KBM-7 (cell line): ENCODE results near the gene VAPA.
A peak's percentile ranks its signal among the peaks of the same experiment; 100 is the strongest.

ENCODE experiments used
- DNase-seq: peaks from one replicate; pipeline ENCODE4 v3.0.0-alpha.2; 2015
- in situ Hi-C: fragments of 300-500 bp; cut with MboI; formaldehyde crosslinking; loops from 2 replicates; pipeline ENCODE4 v1.14.3; 2020; ENCODE audit warnings: low sequenced_read_pairs, low pct_unique_long_range_greater_than_20kb, mixed read lengths

Gene VAPA

DNA sequence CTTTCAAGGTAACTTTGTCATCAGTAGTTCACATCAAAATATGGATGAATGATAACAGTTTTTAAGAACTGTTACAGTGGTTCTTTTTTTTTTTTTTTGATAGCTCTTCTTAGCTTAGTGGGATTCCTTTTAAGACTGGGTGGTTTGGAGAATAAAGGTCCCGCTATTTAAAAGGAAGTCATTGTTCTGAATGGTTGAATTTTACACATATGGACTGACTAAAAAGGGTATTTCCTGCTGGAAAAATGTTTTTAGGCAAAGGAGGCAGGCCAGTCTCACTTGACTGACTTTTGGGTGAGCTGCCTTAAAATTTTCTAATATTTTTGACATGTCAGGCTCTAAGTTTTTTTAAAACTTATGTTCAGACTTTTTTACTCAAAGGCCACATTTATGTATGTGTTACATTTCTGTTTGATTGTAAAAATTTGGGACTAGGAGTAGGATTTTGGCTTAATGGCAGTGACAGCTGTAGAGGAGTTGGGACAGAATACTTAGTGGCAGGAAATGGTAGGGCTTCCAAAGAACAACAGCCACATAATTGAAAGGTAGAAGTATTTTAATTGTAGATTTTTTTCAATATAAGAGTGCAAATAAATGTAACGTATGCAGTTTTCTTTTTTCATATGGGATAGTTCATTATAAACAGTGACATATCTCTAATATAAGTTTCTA is 13.7 kb downstream of the VAPA start:
- no peak for DNase-seq
- in situ Hi-C loops = no loop called here

DNA sequence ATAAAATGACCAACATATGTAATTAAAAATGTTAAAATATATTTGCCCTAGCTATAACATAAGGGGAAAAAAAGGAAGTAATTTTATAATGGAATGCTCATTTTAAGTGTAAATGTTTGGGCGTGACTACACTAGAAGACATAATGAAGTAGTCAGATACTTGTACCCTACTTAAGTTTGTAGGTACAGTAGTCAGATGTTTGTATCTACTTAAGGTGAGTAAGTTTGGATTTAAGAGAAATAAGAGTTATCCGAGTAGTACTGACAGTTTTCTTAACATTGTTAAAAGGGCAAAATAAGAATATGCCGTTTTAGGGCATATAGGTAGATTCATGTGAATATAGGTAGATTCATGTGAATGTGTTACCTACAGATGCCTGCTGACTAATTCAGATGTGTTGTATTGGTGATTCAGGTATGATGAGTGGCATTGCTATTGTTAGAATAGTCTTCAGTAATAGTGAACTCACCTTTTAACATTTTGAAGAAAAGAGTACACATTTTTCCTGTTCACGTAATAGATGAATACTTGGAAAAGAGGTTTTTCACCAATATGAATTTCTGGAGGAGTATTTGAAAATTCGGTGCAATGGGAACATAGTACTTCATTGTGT is 14.9 kb downstream of the VAPA start:
- DNase-seq = no peak
- in situ Hi-C loops = no loop called here

DNA sequence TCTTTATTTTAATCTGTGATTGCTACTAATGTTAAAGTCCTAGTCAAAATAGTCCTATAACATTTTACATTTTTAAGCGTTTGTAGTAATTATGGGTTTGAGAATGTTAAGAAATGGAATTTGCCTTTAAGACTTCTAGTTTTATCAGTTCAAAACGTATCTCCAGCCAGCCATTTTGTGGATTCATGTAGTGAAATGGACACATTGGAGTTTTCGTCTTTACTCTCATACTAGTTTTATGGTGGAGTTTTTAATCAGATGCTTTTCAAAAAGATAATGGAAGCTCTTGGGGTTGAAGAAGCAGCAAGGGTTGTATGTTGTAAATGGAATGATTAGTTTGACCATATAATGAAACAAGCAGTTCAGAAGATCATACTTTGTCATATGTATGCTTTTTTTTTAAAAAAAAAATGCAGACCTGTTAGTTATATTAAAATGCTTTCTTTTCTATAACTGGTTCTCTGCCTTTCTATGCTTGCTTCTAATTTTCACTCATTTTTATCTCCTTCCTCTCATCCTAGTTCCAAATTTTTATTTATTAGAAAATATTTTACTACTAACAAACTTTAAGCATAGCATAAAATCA is 16.6 kb downstream of the VAPA start:
- in situ Hi-C loops = no loop called here

DNA sequence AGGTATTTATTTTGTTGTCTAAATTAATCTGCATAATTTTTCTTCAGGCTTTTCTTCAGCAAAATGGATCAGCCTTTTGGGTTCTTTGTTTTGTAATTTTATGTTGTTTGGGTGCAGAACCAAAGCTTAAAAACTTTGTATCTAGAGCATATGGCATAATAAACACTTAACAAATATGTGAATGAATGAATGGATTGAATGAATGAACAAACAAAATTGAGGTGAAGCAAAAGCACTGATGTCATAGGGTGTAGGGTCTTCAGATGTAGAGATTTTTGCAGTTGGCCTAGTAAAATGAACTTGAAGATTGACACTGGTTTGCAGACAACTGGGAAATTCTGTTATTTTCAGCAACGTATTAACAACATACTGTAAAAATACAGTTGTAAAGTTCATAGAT is 17.3 kb downstream of the VAPA start:
- DNase-seq = no peak
- in situ Hi-C loops = no loop called here

More for the DNA sequence above, 16.6 kb downstream of the VAPA start:
- DNase-seq = no peak

DNA sequence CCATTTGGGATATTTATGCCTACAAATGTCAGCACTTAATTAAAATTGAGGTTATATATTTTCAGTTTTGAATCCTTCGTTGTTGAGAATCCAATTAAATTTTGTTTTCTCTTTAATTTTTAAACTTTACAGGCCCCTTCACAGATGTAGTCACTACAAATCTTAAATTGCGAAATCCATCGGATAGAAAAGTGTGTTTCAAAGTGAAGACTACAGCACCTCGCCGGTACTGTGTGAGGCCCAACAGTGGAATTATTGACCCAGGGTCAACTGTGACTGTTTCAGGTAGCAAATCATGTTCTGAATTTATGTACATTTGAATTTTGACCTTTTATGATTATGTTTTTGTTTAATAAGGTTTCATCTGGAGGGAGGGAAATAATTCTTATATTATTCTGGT is 17.9 kb downstream of the VAPA start:
- in situ Hi-C loops = no loop called here
- no peak for DNase-seq

DNA sequence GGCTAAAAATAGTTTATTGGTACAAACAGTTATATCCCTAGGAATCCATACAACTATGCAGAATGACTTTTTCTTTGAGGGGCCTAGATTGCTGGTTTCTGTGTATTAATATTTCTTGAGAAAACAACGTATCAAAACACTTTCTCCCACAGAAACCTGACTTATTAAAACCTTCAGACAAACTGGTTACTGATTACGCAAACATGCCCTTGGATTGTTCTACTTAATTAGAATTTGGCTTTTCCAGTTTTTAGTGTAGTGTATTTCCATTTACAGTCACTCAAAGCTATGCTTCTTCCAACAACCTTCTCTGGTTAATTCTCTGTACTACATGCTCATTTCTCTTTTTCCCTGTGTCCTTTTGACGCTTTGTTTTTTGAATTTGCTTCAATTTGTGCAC is 20.0 kb downstream of the VAPA start:
- in situ Hi-C loops = no loop called here
- no peak for DNase-seq

DNA sequence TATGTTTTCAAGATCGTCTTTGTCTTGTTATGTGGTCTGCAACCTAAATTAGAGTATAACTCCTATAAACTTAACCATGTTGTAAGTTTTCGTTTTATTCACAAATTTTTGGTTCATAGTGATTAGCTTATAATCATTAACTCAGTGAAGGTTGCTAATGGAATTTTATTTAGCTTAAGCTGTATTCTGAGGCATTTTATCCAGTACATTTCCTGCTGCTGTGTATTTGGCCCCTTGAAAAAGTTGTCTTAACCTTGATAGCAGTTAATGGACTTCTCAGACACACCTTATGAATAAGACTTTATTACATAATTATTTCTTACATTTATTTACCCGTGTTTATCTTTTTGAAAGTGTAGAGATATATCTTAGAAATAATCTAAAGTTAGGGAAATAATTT is 20.5 kb downstream of the VAPA start:
- DNase-seq = no peak
- in situ Hi-C loops = no loop called here

DNA sequence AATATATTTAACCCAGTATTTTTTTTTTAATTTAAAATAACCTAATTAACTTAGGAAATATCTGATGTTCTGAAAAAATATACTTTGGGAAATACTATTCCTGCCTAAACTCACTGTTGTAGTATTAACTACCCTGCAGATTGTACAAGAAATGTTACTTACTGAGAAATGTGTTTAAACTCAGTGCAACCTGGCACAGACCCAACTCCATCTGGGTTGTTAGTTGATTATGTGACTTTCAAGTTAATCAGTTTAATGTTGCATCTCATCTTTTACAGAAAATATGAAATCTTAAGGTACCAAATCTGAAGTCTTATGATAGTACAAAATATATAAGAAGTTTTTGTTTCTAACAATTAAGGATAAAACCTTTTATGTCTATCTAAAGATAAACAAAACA is 27.3 kb downstream of the VAPA start:
- no peak for DNase-seq
- in situ Hi-C loops = no loop called here

DNA sequence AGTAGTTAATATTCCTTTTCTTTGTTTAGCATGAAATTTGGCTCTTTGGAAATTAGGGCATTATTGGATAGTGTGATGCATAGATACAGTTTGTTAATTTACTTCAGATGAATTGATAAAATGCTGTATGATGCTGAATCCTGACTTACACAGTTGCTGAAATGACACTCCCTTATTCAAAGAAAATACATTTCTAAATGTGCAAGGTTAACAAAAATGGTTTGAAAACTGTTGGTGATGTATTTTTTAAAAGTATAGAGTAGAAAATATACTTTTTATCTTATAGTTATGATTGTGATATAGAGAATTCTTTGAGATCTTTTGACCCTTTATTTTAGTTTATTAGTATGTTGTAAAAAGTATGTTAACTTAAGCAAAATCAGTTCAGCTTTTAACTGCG is 27.8 kb downstream of the VAPA start:
- no peak for DNase-seq
- in situ Hi-C loops = no loop called here

DNA sequence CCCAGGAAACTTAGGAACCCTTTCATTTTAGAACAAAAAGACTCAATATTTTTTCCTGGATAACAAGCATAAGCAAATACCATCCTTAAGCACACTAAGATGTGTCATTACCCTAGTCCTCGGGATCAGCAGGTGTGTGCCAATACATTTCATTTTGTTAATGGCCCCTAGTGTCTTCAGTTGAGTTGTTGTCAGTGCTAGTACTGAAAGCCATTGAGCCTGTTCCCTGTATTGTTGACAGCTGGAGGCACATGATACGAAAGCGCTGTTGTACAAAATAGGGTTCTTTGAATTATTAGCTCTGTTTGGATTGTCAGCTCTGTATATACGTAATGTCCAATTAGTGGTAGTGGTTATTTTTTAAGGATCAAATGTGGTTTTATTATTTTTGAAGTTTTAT is 29.5 kb downstream of the VAPA start:
- in situ Hi-C loops = no loop called here

DNA sequence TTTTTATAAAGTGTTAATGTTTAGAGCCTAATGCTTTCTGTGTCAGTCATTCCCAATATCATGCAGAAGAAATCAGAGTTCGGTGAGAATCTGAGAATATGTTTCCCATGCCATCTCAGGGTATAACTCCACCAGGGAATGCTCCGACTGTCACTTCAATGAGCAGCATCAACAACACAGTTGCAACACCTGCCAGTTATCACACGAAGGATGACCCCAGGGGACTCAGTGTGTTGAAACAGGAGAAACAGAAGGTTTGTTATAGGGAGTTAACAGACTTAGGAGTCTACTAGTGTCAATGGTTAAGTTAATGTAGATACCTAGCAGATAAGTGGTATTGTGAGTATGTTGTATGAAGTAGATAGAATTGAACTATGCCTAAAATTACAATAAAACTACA is 31.0 kb downstream of the VAPA start:
- DNase-seq = no peak
- in situ Hi-C loops = no loop called here

More for the DNA sequence above, 29.5 kb downstream of the VAPA start:
- DNase-seq = no peak

DNA sequence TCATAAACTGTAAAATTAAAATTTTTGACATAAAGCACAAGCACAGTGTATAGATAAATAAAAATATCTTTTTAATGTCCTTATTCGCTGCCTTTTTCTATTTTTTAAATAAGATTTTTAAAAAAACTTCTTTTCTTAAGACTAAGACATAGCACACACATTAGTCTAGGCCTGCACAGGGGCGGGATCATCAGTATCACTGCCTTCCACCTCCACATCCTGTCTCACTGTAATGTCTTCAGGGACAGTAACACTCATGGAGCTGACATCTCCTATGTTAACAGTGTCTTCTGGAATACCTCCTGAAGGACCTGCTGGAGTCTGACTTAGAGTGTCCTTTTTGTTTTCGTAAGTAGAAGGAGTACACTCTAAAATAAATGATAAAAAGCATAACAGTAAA is 33.0 kb downstream of the VAPA start:
- in situ Hi-C loops = no loop called here

DNA sequence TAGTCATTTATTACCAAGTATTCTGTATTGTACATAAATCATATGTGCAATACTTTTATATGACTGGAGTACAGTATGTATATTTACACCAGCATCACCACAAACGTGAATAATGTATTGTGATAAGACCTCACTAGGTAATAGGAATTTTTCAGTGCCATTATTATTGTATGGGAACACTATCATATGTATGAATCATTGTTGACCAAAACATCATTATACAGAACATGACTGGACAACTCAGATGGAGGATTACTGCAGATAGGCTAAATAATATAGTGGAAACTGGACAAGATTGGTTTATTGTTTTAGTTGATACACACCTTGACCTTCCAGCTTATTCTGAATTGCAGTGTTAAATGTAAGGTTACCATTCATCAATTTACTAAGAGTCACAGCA is 33.4 kb downstream of the VAPA start:
- in situ Hi-C loops = no loop called here
- no peak for DNase-seq

More for the DNA sequence above, 33.0 kb downstream of the VAPA start:
- no peak for DNase-seq

DNA sequence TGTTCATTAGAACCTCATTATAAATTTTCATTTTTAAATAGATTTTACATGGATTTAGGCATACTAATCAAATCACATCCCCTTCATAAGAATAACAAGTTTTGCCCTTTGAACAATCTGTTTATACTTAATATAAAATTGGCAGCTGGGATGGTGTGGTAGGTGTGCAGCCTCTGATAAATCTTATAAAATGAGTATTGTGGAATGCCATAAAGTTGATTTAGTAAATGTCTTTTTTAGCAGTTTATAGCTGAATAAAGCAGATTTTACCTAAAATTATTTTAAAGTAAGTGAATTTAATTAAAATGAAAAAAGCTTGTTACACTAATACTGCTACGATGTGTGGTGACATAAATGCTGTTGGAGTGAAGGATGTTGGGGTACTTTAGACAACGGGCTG is 35.5 kb downstream of the VAPA start:
- no peak for DNase-seq
- in situ Hi-C loops = no loop called here

DNA sequence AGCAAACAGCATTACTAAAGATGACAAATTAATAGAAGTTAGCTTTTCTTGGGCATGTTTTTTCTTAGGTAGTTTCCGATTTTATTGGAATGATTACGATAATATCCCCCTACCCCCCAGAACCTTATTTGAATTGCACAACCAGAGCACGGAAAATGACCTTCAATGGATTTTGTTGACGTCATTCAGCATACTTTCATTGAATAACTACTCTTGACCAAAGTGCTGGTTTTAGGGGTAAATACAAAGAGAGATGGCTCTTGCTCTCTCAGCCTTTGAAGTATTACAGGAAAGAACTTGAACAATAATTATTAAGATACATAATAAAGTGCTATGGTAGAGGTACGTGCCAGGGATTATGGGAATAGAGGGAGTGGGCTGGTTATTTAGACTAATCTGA is 36.0 kb downstream of the VAPA start:
- DNase-seq = no peak
- in situ Hi-C loops = no loop called here

DNA sequence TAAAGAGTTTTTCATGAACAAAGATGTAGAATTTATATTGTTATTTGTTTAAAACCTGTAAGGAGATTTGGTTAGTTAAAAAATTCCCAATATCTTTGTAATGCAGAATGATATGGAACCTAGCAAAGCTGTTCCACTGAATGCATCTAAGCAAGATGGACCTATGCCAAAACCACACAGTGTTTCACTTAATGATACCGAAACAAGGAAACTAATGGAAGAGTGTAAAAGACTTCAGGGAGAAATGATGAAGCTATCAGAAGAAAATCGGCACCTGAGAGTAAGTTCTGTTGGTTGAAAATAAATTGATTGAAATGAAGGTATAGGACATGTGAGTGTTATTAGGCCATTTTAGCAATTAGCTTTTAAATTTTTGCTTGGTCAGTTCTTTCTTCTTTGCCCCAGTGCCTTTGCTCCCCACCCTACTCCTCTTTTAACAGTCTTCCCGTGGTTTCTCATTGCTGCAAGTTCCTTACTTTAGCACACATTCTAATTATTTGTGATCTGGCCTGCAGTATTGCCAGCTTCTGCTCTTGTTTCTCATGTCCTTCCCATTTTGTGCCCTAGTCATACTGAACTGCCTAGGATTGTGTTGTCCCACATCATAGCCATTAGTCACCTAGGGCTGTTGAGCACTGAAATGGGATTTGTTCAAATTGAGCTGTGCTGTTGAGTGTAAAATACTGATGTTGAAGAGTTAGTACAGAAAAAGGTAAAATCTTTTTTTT is 36.6 kb downstream of the VAPA start:
- in situ Hi-C loops = no loop called here
- no peak for DNase-seq

DNA sequence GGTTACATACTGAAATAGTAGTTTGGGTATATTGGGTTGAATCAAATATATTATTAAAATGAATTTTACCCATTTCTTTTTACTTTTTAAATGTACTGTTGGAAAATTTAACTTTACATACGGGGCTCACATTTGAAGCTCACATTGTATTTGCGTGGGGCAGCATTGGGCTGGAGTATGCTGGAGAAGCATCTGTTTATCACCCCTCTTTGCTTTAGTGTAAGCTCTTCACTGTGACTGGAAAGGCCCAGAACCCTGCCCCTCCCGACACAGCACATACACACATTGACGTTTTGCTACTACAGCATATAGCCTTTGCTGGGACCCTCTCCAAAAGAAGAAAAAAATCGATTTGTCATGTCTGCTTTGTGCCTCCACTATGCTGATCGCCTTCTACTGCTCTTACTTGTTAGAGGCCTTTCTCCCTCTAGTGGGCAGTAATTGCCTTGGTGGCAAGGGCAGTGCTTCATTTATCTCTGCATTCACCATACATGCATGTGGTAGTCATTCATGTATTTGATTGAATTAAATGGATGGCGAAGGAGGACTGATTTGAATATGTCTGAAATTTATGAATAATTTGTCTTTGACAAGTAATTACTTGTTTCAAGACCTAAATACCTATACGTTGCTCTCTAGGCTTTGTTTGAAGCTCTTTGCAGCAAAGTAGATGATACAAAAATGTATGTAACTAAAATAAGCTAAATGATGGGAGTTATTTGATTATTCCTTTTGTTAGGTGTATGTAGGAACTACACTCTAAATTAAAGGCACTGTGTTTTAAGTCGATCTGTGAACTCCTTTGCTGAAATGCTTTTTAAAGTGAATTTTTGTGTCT is 37.4 kb downstream of the VAPA start:
- peak; percentile 61 for DNase-seq
- in situ Hi-C loops = no loop called here

DNA sequence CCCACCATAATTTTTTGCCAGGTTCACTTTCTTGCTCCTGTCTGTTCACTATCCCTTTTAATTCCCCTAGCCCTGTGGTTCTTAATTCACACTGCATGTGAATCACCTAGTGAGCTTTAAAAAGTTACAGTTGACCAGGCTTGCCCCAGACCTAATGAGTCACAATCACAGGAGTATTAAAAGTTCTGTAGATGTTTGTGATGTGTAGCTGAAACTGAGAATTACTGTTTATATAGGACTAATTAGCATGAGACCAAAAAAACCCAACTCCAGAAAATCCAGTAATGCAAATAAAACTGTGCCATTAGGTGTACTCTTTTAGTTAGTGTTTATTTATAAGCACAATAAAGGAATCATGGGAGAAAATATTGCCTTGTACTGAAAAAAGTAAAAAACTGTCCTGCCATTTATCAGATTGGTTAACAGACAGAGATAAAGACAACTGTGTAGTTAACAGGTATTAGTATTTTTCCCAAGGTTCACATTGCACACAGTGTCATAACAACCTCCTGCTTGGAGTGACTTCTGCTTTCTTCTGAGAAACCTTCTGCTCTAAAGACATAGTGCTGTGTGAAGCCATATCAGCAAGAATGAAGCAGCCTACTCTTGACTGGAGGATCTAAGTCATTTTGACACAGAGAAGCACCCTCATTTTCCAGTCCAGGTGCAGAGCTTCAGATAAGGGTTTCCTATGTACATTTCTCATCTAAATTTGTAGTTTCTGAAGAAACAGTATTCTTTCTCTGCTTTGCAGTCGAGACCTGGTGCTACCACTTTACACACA is 39.0 kb downstream of the VAPA start:
- DNase-seq = peak; percentile 34
- in situ Hi-C loops = no loop called here
